PC-3 (cell line): ENCODE results near the gene DAPK1. TPM values are rescaled to one million over a fixed set of nuclear protein-coding genes. Genes with fewer than 3 reads are reported as not detected.

ENCODE experiments used
- ATAC-seq: fragments of 200-7000 bp; cut with Tn5 transposase; 2 replicates; pipeline ENCODE4 v1.9.1; 2020; ENCODE audit warnings: mild to moderate bottlenecking, moderate library complexity
- BruUV-seq: library from RNA; stranded (reverse); fragments of 400-500 nt; replicated peaks from 2 replicates; lab custom pipeline; 2021; lab: Mats Ljungman, UMichigan
- CTCF ChIA-PET: fragments of 300-600 bp; sonication (Branson Sonifier 250); formaldehyde crosslinking; loops from one replicate; lab custom pipeline; 2022; ENCODE audit warnings: antibody characterized with exemption; lab: Charles Lee
- POLR2A ChIA-PET: fragments of 300-600 bp; sonication (Branson Sonifier 250); formaldehyde crosslinking; loops from one replicate; lab custom pipeline; 2022; ENCODE audit warnings: antibody characterized with exemption; ENCODE audit not compliant: unreplicated experiment; lab: Charles Lee
- DNase-seq: peaks from one replicate; pipeline ENCODE4 v3.0.0-alpha.2; 2015
- H2AFZ ChIP-seq: fragments of 300-600 bp; sonication (generic); 2 replicates; pipeline ENCODE4 v1.6.0; 2016; ENCODE audit warnings: antibody characterized with exemption, low read length
- H3F3A ChIP-seq: fragments of 300-600 bp; sonication (generic); one replicate; pipeline ENCODE4 v1.6.0; 2017; ENCODE audit warnings: antibody characterized with exemption, low read length, control low read depth, mild to moderate bottlenecking; ENCODE audit not compliant: unreplicated experiment
- H3K27ac ChIP-seq: fragments of 300-600 bp; sonication (generic); 2 replicates; pipeline ENCODE4 v1.5.1; 2016; ENCODE audit warnings: mild to moderate bottlenecking, low read length
- H3K27me3 ChIP-seq: fragments of 300-600 bp; sonication (generic); 2 replicates; pipeline ENCODE4 v1.6.1; 2016; ENCODE audit warnings: low read length, mixed read lengths
- H3K36me3 ChIP-seq: fragments of 300-600 bp; sonication (generic); 2 replicates; pipeline ENCODE4 v1.6.1; 2016; ENCODE audit warnings: low read depth, mixed run types, low read length, mixed read lengths
- H3K4me1 ChIP-seq: fragments of 300-600 bp; sonication (generic); 2 replicates; pipeline ENCODE4 v1.5.1; 2016; ENCODE audit warnings: low read length; ENCODE audit not compliant: insufficient read depth
- H3K4me2 ChIP-seq: fragments of 300-600 bp; sonication (generic); 2 replicates; pipeline ENCODE4 v1.6.0; 2016; ENCODE audit warnings: low read length
- H3K4me3 ChIP-seq: fragments of 300-600 bp; sonication (generic); 2 replicates; pipeline ENCODE4 v1.5.1; 2016; ENCODE audit warnings: mild to moderate bottlenecking, low read length, mixed read lengths
- H3K79me2 ChIP-seq: fragments of 300-600 bp; sonication (generic); 2 replicates; pipeline ENCODE4 v1.6.1; 2017; ENCODE audit warnings: low read length, mixed read lengths
- H3K9ac ChIP-seq: fragments of 300-600 bp; sonication (generic); 2 replicates; pipeline ENCODE4 v1.6.0; 2016; ENCODE audit warnings: mild to moderate bottlenecking, low read length
- H3K9me2 ChIP-seq: fragments of 300-600 bp; sonication (generic); replicated peaks from 2 replicates; pipeline ENCODE4 v1.6.1; 2016; ENCODE audit warnings: mixed run types, low read length, mixed read lengths
- H3K9me3 ChIP-seq: fragments of 300-600 bp; sonication (generic); 2 replicates; pipeline ENCODE4 v1.6.1; 2016; ENCODE audit warnings: low read length, mixed read lengths
- H4K20me1 ChIP-seq: fragments of 300-600 bp; sonication (generic); 2 replicates; pipeline ENCODE4 v1.6.1; 2016; ENCODE audit warnings: low read length, mixed read lengths
- CTCF ChIP-seq: fragments of 300-600 bp; sonication (generic); conservative IDR thresholded peaks from 2 replicates; pipeline ENCODE4 v1.5.1; 2017; ENCODE audit warnings: antibody characterized with exemption, low read depth, mild to moderate bottlenecking, low read length
- EZH2 ChIP-seq: fragments of 300-600 bp; sonication (generic); IDR thresholded peaks from one replicate; pipeline ENCODE4 v1.6.1; 2017; ENCODE audit warnings: antibody characterized with exemption, mild to moderate bottlenecking, low read length; ENCODE audit not compliant: unreplicated experiment
- EZH2phosphoT487 ChIP-seq: fragments of 300-600 bp; sonication (generic); IDR thresholded peaks from 2 replicates; pipeline ENCODE4 v1.6.1; 2018; ENCODE audit warnings: mild to moderate bottlenecking, antibody characterized with exemption, low read length, borderline replicate concordance
- intact Hi-C: fragments of 100-400 bp; cut with micrococcal nuclease; formaldehyde crosslinking; loops from 2 replicates; pipeline ENCODE4 v1.9.0; 2023
- total RNA-seq: library from RNA; depleted of rRNA; stranded (reverse); fragments of >200 nt; gene quantifications from 2 replicates; pipeline ENCODE4 v1.2.3, GENCODE V29; 2014

DAPK1 gene
- total RNA-seq, 1 experiment from 2014 or later = not detected

DNA sequence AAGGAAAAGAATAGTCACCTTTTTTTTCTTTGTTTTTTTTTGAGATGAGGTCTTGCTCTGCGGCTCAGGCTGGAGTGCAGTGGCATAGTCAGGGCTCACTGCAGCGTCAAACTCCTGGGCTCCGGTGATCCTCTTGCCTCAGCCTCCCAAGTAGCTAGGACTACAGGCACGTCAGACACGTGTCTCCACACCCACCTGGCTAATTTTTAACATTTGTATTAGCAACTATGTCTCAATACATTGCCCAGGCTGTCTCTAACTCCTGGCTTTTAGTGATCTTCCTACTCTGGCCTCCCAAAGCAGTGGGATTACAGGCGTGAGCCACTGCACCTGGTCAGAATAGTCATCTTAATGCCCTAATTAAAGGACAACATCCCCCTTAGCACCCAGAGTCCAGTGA, 173.8 kb downstream of the DAPK1 start:
- Histone ChIP-seq H3K27me3 (peaks cover 19% of the 10 kb centered on the region), H3K79me2 (no peaks in the 10 kb centered on the region), H3F3A (no peaks in the 10 kb centered on the region), H3K36me3 (no peaks in the 10 kb centered on the region), H3K9me3 (no peaks in the 10 kb centered on the region), H3K9me2 (no peaks in the 10 kb centered on the region), H3K4me3 (no peak overlapping the region), H4K20me1 (no peaks in the 10 kb centered on the region), H3K4me2 (no peak overlapping the region), H3K4me1 (no peaks in the 10 kb centered on the region), H2AFZ (no peak overlapping the region), H3K27ac (no peak overlapping the region), H3K9ac (no peak overlapping the region)
- BruUV-seq = no TSS peak
- intact Hi-C loops = no loop called here
- no peak for TF ChIP-seq EZH2
- TF ChIP-seq EZH2phosphoT487 = no peak
- no peak for TF ChIP-seq CTCF
- no peak for ATAC-seq
- CTCF ChIA-PET = no interaction called here
- POLR2A ChIA-PET = no interaction called here
- no peak for DNase-seq

GRCh38 chr9:87671925-87672324, 174.3 kb downstream of the DAPK1 start:
- TF ChIP-seq CTCF = no peak
- TF ChIP-seq EZH2 = no peak
- TF ChIP-seq EZH2phosphoT487 = no peak
- CTCF ChIA-PET = no interaction called here

DNA sequence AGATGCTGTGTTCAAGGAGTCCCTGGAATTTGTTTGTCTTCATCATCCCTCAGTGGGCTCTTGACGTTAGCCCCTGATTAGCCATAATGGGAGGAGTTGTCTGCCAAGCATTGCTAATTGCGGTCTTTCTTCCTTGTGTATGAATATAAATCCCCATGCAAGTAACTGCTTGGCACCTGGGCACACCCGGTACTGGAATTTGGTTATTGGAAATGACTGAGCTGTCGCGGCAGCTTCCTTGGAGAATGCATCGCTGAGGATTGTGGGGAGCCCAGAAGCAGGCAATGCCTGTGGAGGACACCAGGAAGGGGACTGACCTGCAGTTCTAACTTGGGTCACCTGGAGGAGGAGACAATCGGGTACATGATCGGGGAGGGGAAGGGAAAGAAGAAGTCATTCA, 174.9 kb downstream of the DAPK1 start:
- H2AFZ ChIP-seq = no peak overlapping the region
- no peaks in the 10 kb centered on the region for H3F3A ChIP-seq
- no peak for ATAC-seq
- H3K27me3 ChIP-seq = peaks cover 19% of the 10 kb centered on the region
- BruUV-seq = no TSS peak
- no peak overlapping the region for H3K27ac ChIP-seq
- CTCF ChIA-PET = no interaction called here
- H3K9ac ChIP-seq = no peak overlapping the region
- H3K79me2 ChIP-seq = no peaks in the 10 kb centered on the region
- DNase-seq = no peak
- H4K20me1 ChIP-seq = no peaks in the 10 kb centered on the region
- no peaks in the 10 kb centered on the region for H3K9me3 ChIP-seq
- H3K9me2 ChIP-seq = no peaks in the 10 kb centered on the region
- TF ChIP-seq CTCF = no peak
- TF ChIP-seq EZH2 = no peak
- TF ChIP-seq EZH2phosphoT487 = no peak
- H3K4me3 ChIP-seq = no peak overlapping the region
- no peaks in the 10 kb centered on the region for H3K4me1 ChIP-seq
- no peak overlapping the region for H3K4me2 ChIP-seq
- POLR2A ChIA-PET = no interaction called here
- intact Hi-C loops = no loop called here
- H3K36me3 ChIP-seq = no peaks in the 10 kb centered on the region

More at GRCh38 chr9:87671925-87672324, 174.3 kb downstream of the DAPK1 start:
- Histone ChIP-seq H3K4me2 (no peak overlapping the region), H3K27me3 (peaks cover 19% of the 10 kb centered on the region), H3K9ac (no peak overlapping the region), H3K9me3 (no peaks in the 10 kb centered on the region), H3K9me2 (no peaks in the 10 kb centered on the region), H3K27ac (no peak overlapping the region), H3K36me3 (no peaks in the 10 kb centered on the region), H3F3A (no peaks in the 10 kb centered on the region), H3K4me1 (no peaks in the 10 kb centered on the region), H2AFZ (no peak overlapping the region), H4K20me1 (no peaks in the 10 kb centered on the region), H3K79me2 (no peaks in the 10 kb centered on the region), H3K4me3 (no peak overlapping the region)
- DNase-seq (no peak), ATAC-seq (no peak)
- POLR2A ChIA-PET = no interaction called here
- intact Hi-C loops = no loop called here
- no TSS peak for BruUV-seq
